COR-L47 (cell line): Measurements from ENCODE around the gene PGD.
A peak's percentile ranks its signal among the peaks of the same experiment; 100 is the strongest.

Source experiments
- DNase-seq: peaks from one replicate; lab custom pipeline; 2025; lab: John Stamatoyannopoulos, UW

PGD gene

DNA sequence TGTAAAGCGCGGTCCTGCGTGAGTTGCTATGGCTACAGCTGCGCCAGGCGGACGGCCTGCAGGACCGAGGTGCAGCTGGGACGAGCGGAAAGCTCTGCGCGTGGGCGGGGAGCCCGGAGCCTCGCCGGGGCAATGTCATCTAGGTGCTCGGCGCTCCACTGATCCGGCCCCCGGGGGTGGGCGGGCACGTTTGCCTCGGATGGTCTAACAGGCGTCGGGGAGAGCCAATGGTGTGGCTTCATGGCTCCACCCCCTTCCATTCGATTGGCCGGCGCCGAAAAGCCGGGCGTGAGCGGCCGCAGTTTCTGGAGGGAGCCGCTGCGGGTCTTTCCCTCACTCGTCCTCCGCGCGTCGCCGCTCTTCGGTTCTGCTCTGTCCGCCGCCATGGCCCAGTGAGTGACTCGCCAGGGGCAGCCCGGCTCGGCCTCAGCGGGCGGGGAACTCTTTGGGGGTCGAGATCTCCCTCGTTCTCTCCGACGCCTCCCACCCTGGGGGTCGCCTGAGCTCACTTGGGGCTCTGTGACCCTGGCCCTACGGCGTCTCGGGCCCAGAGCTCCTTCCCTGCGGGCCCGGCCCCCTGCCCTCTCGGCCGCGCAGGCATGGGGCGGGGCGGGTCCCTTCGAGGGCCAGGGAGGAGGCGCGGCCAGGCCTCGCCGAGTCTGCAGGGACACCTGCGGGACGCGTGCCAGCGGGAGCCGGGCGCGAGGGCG is at the start of gene PGD:
TSS of gene PGD (plus strand) at position 331 of the 710 bp plus-strand sequence. CDS start at position 385, 54 bp downstream.
- peak; percentile 97 for DNase-seq

DNA sequence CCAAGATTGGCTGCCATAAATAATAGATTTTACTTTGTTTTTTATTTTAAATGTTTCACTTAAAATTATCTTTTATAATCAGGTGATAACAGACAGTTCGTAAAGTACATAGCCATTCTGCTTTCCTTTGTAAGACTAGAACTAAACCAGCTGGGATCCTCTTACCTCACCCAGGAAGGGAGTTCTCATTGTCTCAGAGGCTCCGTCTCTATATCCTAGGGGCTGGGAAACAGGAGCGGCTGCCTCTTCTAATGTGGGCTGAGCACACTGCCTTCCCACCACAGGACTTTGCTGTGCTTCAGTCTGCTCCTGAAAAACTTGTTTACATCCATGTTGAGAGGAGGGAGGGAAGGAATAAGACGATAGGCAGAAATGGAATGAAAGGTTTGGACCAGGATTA is 45.6 kb upstream of the PGD start:
- no peak for DNase-seq

DNA sequence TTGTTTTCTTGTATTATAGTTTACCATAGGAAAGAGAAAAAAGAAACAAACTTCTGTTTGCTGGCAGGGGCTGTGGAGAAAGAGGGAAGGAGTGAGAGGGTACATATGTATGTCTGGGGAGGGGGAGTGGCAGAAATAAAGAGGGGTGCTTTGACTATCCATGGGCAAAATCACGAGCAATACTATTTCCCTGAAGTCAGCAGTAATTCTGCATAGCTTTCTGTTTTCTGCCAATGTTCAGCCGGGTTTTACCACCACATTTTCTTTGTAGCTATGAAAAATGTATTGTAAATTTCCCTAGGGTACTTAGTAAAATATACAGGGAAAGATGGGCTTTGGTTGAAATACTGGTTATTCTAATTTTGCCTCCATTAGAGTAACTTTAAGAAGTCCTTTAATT is 45.2 kb upstream of the PGD start:
- no peak for DNase-seq

DNA sequence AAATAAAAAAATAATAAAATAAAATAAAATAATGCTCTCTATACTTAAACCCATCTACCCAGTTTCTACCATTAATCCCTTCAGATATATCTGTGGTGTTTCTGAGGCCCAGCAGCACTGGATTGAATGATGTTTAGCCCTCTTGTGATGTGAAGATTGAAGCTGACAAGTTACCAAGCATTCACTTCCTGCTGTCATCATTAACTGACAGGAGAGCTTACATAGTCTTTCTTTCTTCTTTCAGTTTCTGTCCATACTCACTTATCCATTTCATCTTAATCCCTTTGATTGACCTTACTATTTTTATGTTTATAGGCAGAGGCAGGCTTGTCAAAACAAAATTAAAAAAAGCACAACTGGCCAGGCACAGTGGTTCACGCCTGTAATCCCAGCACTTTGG is 38.8 kb upstream of the PGD start:
- no peak for DNase-seq

DNA sequence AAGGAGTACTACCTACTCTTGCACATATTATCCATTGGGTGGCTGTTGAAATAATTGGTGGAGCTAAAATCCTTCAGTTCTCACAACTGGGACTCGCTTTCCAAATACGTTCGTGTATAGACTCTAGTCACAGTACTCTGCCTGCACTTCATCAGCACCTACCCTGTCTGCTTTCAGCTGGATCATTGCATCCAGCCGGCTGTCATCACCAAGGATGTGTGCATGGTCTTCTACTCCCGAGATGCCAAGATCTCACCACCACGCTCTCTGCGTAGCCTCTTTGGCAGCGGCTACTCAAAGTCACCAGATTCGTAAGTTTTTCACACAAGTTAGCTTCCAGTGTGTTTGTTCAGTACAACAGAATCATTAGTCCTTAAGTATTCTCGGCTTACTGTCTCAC is 37.3 kb upstream of the PGD start:
- DNase-seq, result no peak

DNA sequence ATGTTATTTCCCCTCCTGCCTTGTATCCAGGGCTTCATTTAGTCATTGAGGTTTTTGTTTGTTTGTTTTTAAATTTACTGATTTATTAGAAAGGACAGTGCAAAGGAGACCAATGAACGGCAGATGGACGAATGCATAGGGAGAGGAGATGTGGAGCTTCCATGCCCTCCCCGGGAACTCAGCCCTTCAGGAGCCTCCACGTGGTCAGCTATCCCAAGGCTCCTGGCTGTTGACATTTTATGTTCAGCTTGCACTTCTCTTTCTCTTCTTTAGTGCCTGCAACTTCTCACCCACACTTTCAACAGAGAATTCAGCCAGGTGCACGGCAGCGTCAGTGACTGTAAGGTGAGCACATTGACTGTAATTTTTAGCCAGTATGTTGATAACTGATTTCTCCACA is 30.7 kb upstream of the PGD start:
- no peak for DNase-seq

DNA sequence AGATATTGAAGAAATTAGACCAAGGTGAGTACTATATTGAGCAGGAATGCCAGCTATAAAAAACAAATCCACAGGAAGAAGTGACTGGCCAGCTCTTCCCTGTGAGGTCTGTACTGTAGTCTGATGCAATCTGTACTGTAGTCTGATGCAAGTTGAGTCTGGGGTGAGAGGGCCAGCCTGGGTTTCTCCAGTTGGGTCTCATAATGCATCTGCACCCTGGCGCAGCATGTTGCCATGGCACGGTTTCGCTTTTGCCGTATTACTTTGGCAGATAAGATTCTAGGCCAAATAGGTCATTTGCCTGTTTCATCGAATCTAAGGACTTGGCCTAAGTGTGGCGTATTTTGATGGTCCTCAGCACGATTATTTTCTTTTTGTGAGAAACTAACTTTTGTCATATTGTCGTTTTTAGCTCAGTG is 24.4 kb upstream of the PGD start:
- DNase-seq, result no peak

DNA sequence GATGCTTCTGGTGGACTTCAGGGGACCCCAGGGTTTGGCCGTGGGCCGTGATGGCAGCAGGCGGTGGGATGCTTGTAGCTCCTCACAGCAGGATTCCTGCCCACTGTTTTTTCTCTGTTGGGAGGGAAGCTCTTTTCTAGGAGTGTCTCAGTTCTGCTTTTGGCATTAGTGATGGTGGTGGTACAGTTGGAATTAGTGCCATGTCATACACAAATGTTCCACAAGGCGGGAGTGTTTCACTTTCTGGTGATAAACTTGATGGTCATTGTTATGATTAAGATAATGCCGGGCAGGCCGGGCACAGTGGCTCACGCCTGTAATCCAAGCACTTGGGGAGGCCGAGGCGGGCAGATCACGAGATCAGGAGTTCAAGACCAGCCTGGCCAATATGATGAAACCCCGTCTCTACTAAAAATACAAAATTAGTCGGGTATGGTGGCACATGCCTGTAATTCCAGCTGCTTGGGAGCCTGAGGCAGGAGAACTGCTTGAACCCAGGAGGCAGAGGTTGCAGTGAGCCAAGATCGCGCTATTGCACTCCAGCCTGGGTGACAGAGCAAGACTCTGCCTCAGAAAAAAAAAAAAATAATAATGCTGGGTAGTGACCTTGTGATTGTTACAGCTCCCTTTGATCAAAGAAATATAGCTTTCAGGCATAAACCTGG is 21.4 kb upstream of the PGD start:
- DNase-seq, result peak; percentile 35

DNA sequence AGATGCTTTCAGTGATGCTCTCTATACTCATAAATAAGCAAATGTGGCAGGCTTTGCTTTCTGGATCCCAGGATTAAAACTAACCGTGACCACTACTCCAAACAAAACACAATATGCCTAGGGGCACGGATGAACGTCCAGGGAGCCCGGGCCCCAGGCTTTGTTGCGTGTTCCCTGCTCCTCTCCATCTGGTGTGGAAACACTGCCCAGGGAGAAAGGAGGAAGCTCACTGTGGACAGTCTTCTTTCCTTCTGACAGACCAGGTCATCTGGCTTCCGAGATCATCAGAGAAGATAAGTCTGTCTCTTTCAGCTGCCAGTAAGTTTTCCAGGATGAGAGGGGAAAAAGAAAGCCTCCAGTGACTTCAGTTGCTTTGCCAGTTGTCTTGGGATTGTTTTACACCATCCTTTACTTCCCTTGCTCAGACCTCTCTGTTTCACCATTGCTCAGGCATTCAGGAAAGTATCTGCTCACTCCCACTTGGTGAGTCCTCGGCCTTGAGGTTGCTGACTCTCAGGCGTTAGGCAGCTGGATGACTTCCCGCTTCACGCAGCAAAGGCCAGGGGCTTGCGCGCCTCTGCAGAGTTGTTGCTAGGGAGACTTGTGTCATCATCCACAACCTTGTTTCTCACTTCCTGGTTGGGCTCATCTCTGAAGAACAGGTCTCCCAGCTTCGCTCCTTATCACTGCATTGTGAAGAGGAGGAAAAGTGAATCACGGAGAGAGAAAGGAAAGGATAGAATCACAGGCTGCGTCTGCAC is 20.6 kb upstream of the PGD start:
- no peak for DNase-seq

DNA sequence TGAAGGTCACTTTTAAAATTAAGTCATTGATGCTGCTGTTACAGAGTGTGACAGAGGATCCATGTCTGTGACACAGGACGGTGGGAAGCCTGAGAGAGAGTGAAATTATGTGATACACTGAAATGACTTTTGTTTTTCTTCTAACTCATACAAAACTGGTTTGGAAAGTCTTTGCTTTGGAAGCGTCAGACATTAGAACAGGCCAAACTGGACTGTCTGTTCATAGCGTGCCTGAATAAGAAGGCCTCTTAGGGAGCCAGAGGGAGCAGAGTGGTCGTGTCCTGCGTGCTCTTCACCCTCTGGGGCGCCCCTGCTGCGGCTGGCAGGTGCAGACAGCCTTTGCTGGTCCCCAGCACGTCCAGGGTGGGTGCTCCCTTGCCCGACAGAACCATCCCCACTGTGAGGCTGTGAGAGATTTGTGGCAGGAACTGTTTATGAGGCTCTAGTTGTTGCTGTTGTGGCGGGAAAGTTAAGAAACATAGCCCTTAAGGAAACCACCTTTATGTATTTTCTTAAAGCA is 19.7 kb upstream of the PGD start:
- no peak for DNase-seq

DNA sequence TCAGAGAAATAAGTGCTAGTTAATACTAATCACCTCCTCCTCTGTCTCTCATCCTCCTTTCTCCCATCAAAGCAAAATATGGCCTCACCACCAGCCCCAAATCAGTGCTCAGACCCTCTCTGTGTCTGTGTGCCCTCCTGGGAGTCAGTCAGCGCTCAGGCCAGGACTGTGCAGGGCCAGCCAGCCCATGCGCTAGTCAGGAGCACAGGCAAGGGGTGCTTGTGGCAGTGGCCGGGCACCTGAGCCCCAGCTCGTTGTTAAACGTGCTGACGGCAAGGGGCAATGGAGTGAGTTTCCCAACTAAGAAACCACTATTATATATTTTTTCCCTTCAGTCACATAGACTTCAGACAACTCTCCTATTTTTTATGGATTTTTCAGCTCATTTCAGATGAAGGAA is 19.2 kb upstream of the PGD start:
- DNase-seq, result no peak

DNA sequence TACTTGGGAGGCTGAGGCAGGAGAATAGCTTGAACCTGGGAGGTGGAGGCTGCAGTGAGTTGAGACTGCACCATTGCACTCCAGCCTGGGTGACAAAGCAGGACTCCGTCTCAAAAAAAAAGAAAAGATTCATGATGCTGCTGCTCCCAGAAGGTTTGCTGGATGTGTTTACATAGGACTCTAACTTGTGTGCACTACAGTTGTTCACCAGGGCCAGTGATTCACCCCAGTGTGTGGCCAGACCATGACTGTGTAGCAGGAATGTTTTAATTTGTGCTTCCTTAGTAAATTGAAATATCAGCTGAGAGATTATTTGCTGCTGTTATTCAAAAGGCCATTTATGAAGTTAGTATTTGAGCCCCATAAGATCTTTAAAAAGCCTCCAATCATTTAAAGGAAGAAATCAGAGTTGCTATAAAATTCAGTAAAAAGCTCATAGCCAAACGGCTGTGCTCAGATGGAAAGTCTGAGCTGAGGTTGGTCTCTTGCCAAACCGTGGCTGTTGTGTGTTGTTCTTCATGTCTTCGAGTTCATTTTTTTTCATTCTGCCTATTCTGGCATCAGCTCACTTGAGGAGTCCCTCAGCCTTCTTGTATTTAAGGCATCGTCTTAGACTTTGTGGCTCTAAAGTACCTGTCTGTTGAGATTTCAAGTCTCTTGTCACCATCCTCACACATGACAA is 18.1 kb upstream of the PGD start:
- no peak for DNase-seq

DNA sequence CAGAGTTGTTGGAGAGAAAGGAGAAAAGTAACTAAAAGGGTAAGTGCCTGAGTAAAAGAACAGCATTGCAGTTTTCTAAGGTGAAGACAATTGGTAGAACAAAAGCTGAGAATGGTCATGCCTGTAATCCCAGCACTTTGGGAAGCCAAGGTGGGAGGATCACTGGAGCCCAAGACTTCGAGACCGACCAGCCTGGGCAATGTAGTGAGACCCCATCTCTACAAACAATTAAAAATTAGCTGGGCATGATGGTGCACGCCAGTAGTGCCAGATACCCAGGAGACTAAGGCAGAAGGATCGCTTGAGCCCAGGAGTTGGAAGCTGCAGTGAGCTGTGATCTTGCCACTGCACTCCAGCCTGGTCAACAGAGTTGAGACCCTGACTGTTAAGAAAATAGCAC is 15.2 kb upstream of the PGD start:
- DNase-seq, result no peak

DNA sequence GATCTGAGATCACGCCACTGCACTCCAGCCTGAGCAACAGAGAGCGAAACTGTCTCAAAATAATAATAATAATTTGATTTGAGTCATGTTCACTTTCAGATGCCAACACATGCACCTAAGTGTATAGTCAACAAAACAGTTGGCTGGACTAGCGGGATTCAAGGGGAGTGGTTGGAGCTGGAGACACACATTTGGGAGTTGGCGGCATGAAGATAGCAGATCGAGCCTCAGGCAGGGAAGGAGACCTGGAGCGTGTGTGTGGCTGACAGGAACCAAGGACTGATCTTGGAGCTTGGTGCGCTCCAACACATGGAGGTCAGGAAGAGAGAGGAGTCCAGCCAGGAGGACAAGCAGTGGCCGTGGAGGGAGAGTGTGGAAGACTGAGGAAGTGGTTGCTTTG is 14.6 kb upstream of the PGD start:
- no peak for DNase-seq

DNA sequence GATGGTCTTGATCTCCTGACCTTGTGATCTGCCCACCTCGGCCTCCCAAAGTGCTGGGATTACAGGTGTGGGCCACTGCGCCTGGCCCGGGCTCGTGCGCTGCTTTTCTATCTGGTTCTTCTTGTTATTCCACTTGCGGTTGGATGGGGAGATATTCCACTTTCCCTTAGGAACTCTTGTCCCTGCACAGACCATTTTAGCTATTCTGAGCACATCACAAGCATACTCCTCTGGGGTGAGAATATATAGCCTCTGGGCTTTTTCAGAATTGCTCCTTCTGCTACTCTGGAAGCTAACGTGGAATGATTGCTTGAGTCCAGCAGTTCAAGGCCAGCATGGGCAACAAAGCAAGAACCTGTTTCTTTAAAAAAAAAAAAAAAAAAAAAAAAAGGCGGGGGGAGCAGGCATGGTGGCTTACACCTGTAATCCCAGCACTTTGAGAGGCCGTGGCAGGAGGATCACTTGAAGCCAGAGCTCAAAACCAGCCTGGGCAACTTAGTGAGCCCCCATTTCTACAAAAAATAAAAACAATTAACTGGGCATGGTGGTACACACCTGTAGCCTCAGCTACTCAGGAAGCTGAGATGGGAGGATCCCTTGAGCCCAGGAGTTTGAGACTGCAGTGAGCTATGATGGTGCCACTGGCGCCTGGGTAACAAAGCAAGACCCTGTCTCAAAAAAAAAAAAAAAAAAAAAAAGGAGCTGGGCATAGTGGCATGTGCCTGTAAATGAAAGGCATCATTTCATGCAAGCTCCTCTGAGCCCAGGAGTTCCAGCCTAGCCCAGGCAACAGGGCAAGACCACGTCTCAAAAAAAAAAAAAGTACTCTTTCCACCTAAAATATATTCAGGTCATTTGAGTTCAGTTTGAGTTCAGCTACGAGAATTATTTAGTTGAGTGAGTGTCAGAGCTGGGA is 11.8 kb upstream of the PGD start:
- no peak for DNase-seq

DNA sequence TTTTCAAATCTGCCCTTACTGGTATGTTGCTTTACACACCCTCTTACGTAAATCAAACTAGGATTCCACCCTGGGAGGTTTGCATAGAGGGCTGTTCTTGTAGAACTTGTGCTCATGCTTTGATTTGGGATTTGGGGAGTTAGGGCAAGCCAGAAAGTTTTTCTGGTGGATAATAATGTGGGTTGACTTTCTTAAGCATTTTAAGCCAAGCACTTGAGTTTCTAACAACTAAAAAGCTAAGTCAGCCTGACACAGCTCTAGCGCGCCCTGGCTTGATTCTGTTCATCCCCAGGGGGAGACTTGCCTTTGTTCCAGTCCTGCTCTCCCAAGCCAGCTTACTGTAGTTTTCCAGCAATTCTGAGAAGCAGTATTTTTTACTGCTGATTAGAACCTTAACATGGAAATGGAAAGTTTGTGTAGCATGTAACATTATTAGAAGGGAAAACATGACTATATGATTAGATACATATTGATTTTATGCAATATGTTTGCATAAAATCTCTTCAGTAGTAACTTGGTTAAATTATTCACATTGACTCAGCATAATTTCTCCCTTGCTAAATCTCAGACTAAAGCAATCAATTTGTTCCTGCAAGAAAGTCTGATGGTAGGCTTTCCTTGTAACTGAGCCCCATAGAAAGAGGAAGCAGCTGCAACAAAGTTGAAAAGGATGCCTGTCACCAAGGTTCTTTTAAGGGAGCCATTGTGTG is 11.0 kb upstream of the PGD start:
- DNase-seq, result no peak

DNA sequence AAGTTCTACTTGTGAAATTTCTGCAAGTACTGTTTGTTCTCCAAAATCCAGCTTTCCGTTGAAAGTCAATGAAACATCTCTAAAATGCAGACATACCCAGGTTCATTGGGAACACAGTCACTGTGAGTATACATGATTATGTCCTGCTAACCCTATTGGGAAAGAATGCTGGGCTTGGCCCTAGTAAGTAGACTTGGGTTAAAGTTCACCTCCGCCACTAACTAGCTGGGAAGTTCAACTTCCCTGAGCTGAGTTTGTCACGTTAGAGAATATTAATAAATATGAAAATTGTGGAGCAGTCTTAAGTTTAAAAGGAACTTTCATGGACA is 10.5 kb upstream of the PGD start:
- no peak for DNase-seq

DNA sequence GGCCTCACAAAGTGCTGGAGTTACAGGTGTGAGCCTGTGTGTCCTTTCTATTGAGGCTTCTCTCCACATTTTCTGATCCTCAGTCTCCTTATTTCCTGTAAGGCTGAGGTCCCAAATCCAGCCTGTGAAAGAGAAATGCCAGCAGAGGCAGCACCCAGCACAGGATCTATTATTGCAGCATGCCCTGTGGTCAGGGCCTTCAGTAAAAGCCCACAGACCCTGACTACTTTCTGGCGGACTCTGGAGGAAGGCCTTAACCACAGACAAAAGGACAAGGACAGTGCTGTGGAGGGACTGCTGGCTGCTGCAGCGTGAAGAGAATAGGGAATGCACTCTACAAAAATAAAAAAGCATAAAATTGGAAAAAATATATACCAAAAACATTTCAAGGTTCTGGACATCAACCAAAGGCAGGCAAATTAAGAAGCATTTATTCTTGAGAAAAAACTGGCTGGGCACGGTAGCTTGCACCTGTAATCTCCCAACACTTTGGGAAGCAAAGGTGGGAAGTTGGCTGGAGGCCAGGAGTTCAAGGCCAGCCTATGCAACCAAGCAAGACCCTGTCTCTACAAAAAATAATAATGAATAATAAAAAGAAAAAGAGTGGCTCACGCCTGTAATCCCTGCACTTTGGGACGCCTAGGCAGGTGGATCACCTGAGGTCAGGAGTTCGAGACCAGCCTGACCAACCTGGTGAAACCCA is 9.4 kb upstream of the PGD start:
- no peak for DNase-seq

DNA sequence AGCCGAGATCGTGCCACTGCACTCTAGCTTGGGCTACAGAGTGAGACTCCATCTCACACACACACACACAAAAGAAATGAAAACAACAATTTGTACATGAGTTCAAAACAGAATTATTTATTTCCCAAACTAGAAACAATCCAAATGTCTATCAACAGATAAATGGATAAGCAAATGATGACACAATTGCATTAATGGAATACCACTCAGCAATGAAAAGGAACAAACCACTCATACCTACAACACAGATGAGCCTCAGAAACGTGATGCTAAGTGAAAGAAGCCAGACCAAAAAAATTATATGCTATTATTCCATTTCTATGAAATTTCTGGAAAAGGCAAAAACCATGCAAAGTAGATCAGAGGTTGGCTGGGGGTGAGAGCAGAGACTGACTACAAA is 2.0 kb upstream of the PGD start:
- no peak for DNase-seq

DNA sequence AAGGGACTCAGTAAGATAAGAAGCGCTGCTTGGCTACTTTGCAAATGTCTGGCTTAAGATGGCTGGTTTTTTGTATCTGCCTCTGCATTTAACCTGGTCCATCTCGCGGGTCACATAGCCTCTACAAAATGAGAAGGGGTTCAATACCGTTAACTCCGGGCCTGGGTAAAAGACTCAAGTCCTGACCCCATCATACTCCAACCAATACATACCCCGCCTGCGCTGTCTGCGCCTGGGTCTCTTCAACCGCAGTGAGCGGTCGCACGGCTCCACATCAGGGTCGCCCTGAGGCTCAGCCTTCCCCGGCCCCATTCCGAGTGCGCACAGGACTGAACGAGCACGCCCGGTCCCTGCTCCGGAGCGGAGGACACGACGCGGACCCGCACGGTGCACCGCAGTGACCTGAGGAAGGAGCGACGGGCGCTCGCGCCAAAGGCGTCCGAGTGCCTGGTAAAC is 558 bp upstream of the PGD start:
- DNase-seq, result no peak
